DND-41 (cell line): ENCODE measurements around the gene ADAMTS8.

Experiments used
- ATAC-seq: fragments of 200-7000 bp; cut with Tn5 transposase; 3 replicates; pipeline ENCODE4 v1.9.1; 2021; ENCODE audit warnings: low read depth; ENCODE audit not compliant: insufficient read depth
- DNase-seq: peaks from one replicate; pipeline ENCODE4 v3.0.0-alpha.2; 2020
- H2AFZ ChIP-seq: 2 replicates; pipeline ENCODE4 v1.6.0; 2012; ENCODE audit warnings: low read depth, low read length
- H3K27ac ChIP-seq: 2 replicates; pipeline ENCODE4 v1.5.1; 2012; ENCODE audit warnings: low read length, inconsistent platforms
- H3K27me3 ChIP-seq: fragments of 200-600 bp; sonication (generic); 2 replicates; pipeline ENCODE4 v1.6.0; 2012; ENCODE audit warnings: low read length, mild to moderate bottlenecking, inconsistent platforms; ENCODE audit not compliant: insufficient read depth, poor library complexity
- H3K36me3 ChIP-seq: 2 replicates; pipeline ENCODE4 v1.5.1; 2012; ENCODE audit warnings: low read length, inconsistent platforms; ENCODE audit not compliant: insufficient read depth
- H3K4me1 ChIP-seq: 2 replicates; pipeline ENCODE4 v1.5.1; 2012; ENCODE audit warnings: mild to moderate bottlenecking, low read length; ENCODE audit not compliant: insufficient read depth
- H3K4me2 ChIP-seq: 2 replicates; pipeline ENCODE4 v1.6.0; 2012; ENCODE audit warnings: mild to moderate bottlenecking, moderate library complexity, low read length, inconsistent platforms; ENCODE audit not compliant: insufficient read depth
- H3K4me3 ChIP-seq, 2 experiments: fragments of 200-600 bp in 1 of 2; shearing (Covaris generic) in 1 of 2; 2 replicates each; pipeline ENCODE4 v1.5.1; 2012 to 2016; ENCODE audit warnings: inconsistent platforms in 2 of 2, low read length in 2 of 2, mild to moderate bottlenecking in 2 of 2, low read depth in 1 of 2, moderate library complexity in 1 of 2
- H3K79me2 ChIP-seq: 2 replicates; pipeline ENCODE4 v1.6.0; 2012; ENCODE audit warnings: low read length, inconsistent platforms; ENCODE audit not compliant: insufficient read depth
- H3K9ac ChIP-seq: 2 replicates; pipeline ENCODE4 v1.6.0; 2012; ENCODE audit warnings: low read depth, mild to moderate bottlenecking, inconsistent platforms, low read length, moderate library complexity
- H3K9me3 ChIP-seq: 2 replicates; pipeline ENCODE4 v1.5.1; 2012; ENCODE audit warnings: low read length, moderate library complexity, mild to moderate bottlenecking, inconsistent platforms; ENCODE audit not compliant: insufficient read depth, severe bottlenecking
- H4K20me1 ChIP-seq: 2 replicates; pipeline ENCODE4 v1.6.0; 2012; ENCODE audit warnings: low read length; ENCODE audit not compliant: insufficient read depth
- EZH2 ChIP-seq: IDR thresholded peaks from 3 replicates; pipeline ENCODE4 v1.6.1; 2012; ENCODE audit warnings: borderline replicate concordance, low read depth, mild to moderate bottlenecking, moderate library complexity, low read length, inconsistent platforms; ENCODE audit not compliant: severe bottlenecking
- TF ChIP-seq, protein P1 (sequence below): IDR thresholded peaks from 2 replicates; pipeline ENCODE4 v1.5.1; 2012; ENCODE audit warnings: borderline replicate concordance, low read length, moderate library complexity, mild to moderate bottlenecking; ENCODE audit not compliant: poor library complexity, severe bottlenecking; ENCODE audit errors: extremely low read depth

Gene ADAMTS8

DNA sequence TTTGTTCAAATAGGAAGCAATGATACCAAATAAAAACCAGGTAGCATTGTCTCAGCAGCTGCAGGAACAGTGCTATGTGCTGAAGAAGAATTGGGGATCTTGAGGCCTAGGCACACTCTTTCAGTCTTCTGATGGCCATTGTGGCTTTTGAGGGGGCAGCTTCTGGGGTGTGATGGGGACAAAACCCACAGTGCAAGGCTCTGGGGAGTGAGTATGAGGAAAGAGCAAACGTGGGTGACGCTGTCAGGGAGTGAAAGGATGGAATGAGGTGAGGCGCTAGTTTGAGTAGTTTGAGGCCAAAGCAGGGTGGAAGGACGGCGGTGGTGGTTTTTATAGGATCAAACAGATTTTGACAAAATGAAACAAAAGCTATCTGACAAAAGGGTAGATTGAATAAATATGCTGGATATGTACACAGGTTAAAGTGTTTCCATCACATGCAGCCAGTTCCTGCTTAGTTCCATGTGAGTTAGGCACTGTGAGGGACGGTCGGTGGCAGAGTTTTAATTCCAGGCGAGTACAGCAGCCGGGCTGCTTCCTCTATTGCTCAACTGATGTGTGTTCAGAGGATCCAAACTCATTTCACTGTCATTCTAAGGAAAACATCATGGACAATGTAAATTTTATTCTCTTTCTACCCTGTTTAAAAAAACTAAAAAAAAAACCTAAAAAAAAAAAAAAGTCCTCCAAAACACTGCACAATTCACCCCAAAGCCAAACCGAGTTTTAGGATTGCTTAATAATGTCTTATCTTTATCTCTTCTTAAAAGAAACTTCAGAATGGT, 38.9 kb upstream of the ADAMTS8 start:
- Histone ChIP-seq H3K27me3 (peaks cover 5% of the 10 kb centered on the region), H4K20me1 (no peaks in the 10 kb centered on the region), H3K4me1 (no peaks in the 10 kb centered on the region), H3K27ac (no peak overlapping the region), H3K9ac (no peak overlapping the region), H2AFZ (no peak overlapping the region), H3K9me3 (no peaks in the 10 kb centered on the region), H3K36me3 (no peaks in the 10 kb centered on the region), H3K4me2 (no peak overlapping the region), H3K4me3 (no peak overlapping the region), H3K79me2 (no peaks in the 10 kb centered on the region)
- TF ChIP-seq, protein P1, sequence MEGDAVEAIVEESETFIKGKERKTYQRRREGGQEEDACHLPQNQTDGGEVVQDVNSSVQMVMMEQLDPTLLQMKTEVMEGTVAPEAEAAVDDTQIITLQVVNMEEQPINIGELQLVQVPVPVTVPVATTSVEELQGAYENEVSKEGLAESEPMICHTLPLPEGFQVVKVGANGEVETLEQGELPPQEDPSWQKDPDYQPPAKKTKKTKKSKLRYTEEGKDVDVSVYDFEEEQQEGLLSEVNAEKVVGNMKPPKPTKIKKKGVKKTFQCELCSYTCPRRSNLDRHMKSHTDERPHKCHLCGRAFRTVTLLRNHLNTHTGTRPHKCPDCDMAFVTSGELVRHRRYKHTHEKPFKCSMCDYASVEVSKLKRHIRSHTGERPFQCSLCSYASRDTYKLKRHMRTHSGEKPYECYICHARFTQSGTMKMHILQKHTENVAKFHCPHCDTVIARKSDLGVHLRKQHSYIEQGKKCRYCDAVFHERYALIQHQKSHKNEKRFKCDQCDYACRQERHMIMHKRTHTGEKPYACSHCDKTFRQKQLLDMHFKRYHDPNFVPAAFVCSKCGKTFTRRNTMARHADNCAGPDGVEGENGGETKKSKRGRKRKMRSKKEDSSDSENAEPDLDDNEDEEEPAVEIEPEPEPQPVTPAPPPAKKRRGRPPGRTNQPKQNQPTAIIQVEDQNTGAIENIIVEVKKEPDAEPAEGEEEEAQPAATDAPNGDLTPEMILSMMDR = no peak
- no peak for TF ChIP-seq EZH2
- ATAC-seq = no peak
- DNase-seq = no peak

DNA sequence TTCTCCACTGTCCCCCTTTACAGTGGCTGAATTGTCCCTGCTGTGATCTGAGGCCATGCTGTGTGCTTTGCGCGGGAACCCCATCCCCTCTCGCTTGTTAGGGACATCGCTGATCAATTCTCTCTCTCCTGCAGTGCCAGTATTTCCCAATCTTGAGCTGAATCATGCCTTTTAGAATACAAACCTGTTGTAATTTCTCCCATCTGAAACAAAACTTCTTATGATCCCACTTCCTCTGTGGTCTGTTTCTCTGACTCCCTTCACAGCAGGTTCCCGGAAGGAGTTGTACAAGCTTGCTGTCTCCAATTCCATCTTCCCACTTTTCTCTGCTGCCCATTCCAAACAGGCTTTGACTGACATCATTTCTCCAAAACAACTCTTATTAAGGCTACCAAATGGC, 36.9 kb upstream of the ADAMTS8 start:
- no peak for TF ChIP-seq EZH2
- TF ChIP-seq, protein P1 = no peak
- H3K27me3 ChIP-seq = peaks cover 5% of the 10 kb centered on the region
- H4K20me1 ChIP-seq = no peaks in the 10 kb centered on the region; the same call in 1 of the 2 replicates

DNA sequence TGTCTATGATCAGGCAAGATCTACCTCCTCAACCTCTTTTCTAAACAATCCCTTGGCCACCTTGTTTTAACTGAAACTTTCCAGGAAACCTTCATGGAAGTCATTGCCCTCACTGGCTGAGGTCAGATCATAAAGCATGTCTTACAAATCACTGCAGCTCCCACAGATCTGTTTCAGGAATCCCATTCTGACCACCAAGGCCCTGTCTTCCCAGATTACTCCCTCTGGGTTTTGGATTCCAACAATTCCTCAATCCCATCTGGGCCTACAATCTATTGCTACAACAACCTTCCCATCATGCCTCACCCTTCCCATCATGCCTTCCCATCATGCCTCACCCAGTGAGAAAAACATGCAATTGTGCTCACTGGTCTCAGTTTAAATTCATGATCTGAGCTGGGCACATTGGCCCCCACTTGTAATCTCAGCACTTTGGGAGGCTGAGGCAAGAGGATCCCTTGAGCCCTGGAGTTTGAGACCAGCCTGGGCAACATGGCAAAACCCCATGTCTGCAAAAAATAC, 35.9 kb upstream of the ADAMTS8 start:
- ATAC-seq = no peak
- H3K9me3 ChIP-seq = no peaks in the 10 kb centered on the region
- no peak overlapping the region for H3K4me2 ChIP-seq

More for the DNA sequence above, 36.9 kb upstream of the ADAMTS8 start:
- Histone ChIP-seq H3K36me3 (no peaks in the 10 kb centered on the region), H3K4me3 (no peak overlapping the region), H3K9ac (no peak overlapping the region), H3K9me3 (no peaks in the 10 kb centered on the region), H3K79me2 (no peaks in the 10 kb centered on the region), H3K4me2 (no peak overlapping the region), H2AFZ (no peak overlapping the region), H3K4me1 (no peaks in the 10 kb centered on the region), H3K27ac (no peak overlapping the region)
- DNase-seq (no peak), ATAC-seq (no peak)

More for the DNA sequence above, 35.9 kb upstream of the ADAMTS8 start:
- Histone ChIP-seq H3K79me2 (no peaks in the 10 kb centered on the region), H3K36me3 (no peaks in the 10 kb centered on the region), H3K27me3 (peaks cover 7% of the 10 kb centered on the region), H4K20me1 (no peaks in the 10 kb centered on the region; the same call in 1 of the 2 replicates), H3K9ac (no peak overlapping the region), H3K27ac (no peak overlapping the region), H3K4me3 (no peak overlapping the region), H2AFZ (no peak overlapping the region), H3K4me1 (no peaks in the 10 kb centered on the region)
- DNase-seq = no peak
- TF ChIP-seq EZH2 = no peak
- TF ChIP-seq, protein P1 = no peak
